ENCODE measurements around the gene ABCG2. TPM values are rescaled to one million over a fixed set of nuclear protein-coding genes. Genes with fewer than 3 reads are reported as not detected.
"Not testable (repeated sequence)": the region's sequence is repeated elsewhere in the genome, so short reads cannot be mapped to it uniquely, and the experiment has no call there.

The ABCG2 gene
- total RNA-seq, 3 donors from 2014 or later, result 0.24 to 0.71 (median 0.49) TPM

DNA sequence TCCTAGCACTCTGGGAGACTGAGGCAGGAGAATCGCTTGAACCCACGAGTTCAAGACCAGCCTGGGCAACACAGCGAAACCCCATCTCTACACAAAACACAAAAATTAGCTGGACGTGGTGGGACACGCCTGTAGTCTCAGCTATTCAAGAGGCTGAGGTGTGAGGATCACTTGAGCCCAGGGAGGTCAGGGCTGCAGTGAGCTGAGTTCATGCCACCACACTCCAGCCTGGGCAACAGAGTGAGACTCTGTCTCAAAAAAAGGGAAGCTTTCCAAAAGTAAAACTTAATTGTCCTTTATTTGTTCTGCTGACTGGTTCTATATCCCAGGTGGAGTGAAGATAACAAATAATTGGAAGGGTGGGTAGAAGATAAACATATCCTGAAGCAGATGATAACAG is 45.6 kb downstream of the ABCG2 start:
- Mint-ChIP-seq H3K4me1 (ENCODE audit: low read depth) (no peaks in the 10 kb centered on the region), H3K4me3 (no peak overlapping the region), H3K27me3 (ENCODE audit: low read depth) (no peaks in the 10 kb centered on the region), H3K9me3 (no peaks in the 10 kb centered on the region), H3K36me3 (ENCODE audit: insufficient read depth) (no peaks in the 10 kb centered on the region)
- ATAC-seq (no peak), DNase-seq (no peak)

DNA sequence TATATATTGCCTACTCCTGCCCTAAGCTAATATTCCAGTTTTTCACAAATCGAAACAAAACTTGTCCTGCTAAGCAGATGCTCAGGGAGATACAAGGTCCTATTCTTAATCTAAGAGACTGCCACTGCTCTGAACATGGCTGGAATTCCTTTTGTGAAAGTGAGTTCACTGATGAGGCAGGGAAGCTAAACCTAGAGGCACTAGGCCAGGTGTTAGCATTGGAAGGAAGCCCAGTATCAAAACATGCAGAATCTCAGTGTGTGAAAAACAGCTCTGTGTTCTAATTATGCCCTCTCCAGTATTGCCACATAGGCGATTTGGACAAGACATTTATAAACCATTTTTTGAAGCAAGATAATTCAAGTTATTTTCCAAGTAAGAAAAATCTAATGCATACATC is 47.6 kb downstream of the ABCG2 start:
- no peak for ATAC-seq
- no peaks in the 10 kb centered on the region for H3K9me3 Mint-ChIP-seq
- no peaks in the 10 kb centered on the region for H3K27me3 Mint-ChIP-seq (ENCODE audit: low read depth)
- H3K4me1 Mint-ChIP-seq (ENCODE audit: low read depth), result no peaks in the 10 kb centered on the region
- H3K4me3 Mint-ChIP-seq, result no peak overlapping the region
- DNase-seq, result no peak
- H3K36me3 Mint-ChIP-seq (ENCODE audit: insufficient read depth), result no peaks in the 10 kb centered on the region

DNA sequence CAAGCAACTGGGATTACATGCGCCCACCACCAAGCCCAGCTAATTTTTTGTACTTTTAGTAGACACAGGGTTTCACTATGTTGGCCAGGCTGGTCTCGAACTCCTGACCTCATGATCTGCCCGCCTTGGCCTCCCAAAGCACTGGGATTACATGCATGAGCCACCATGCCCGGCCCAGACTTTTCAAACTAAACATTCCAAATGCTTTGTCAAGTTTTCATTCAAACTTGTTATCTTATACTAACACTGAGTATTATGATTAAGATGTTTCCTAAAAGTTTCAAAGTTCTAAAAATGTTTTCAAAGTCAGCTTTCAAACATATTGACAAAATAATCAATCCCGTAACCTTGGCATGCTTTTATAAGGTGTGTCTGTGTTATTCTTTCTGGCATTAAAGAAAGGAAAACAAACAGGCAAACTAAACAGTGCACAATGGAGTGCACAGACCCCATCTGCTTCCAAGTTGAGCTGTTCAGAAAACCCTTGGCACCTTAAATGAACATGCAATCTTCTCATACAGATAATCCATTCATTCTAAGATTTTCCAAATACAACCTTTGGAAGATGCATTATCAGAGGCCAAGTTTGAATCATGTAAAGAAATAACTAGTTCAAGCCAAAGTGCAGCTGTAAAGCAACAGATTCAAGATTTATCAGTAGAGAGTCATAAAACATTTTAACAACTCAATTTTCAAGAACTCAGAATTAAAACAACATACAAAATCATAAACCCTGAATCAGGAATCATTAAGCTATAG is 49.1 kb downstream of the ABCG2 start:
- Mint-ChIP-seq H3K4me1 (ENCODE audit: low read depth) (no peaks in the 10 kb centered on the region), H3K9me3 (no peaks in the 10 kb centered on the region), H3K4me3 (no peak overlapping the region), H3K36me3 (ENCODE audit: insufficient read depth) (no peaks in the 10 kb centered on the region), H3K27me3 (ENCODE audit: low read depth) (peaks cover 3% of the 10 kb centered on the region)
- DNase-seq (no peak), ATAC-seq (no peak)

DNA sequence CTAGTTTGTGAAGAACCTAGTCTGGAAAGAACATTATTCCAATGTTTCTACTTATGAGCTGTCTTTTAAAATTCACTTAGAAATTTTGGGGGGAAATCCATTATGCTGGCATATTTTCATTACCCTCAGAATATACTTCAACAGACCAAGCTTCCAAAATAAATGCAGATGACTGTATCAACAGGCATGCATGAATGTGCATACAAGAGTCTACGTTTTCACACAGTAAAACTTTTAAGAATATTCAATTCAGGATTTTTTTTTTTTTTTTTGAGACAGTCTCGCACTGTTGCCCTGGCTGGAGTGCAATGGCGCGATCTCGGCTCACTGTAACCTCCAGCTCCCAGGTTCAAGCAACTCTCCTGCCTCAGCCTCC is 49.7 kb downstream of the ABCG2 start:
- no peak overlapping the region for H3K4me3 Mint-ChIP-seq
- no peaks in the 10 kb centered on the region for H3K36me3 Mint-ChIP-seq (ENCODE audit: insufficient read depth)
- H3K4me1 Mint-ChIP-seq (ENCODE audit: low read depth), result no peaks in the 10 kb centered on the region
- H3K9me3 Mint-ChIP-seq, result no peaks in the 10 kb centered on the region
- DNase-seq, result no peak
- H3K27me3 Mint-ChIP-seq (ENCODE audit: low read depth), result peaks cover 5% of the 10 kb centered on the region
- no peak for ATAC-seq

DNA sequence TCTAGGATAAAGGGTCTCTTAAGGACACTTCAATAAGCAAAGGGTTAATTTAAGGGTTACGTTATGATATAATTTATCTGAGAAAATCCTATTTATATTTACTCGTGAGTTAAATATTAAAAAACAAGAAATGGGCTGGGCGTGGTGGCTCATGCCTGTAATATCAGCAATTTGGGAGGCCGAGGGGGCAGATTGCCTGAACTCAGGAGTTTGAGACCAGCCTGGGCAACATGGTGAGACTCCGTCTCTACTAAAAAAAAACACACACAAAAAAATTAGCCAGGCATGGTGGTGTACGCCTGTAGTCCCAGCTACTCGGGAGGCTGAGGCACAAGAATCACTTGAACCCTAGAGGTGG is 50.4 kb downstream of the ABCG2 start:
- not testable (repeated sequence) for H3K4me3 Mint-ChIP-seq; H3K9me3 Mint-ChIP-seq; ATAC-seq; H3K4me1 Mint-ChIP-seq (ENCODE audit: low read depth); H3K27me3 Mint-ChIP-seq (ENCODE audit: low read depth); DNase-seq; H3K36me3 Mint-ChIP-seq (ENCODE audit: insufficient read depth)

DNA sequence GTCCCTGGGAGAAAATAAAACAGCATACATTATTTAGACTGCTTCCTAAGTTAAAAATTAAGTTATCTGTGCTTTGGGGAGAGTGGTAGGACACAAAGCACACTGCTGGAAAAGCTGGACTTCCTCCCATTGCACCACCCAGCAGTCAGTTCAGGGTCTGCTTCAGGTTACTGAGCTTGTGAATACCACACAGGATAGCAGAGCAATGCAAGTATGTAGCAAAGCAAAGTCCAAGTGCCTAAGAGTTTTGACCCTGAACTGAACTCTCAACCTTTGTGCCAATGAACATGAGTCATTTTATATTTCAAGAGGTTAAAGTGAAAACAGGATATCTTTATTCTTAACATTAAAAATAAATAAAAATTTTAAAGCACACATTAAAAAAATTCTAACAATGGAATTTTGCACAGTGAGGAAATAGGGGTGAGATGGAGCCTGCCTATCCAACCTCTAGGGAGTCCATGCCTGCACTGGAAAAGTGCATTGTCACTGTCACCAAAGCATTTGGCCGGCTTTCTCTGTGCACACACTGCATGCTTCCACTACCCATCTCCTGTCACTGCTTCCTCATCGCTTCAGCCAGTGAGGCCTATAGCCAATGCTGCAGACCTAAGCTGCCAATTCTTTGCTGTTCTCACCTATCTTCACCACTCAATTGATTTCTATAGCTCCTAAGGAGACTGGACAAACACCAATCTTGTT is 50.9 kb downstream of the ABCG2 start:
- H3K4me3 Mint-ChIP-seq, result no peak overlapping the region
- H3K9me3 Mint-ChIP-seq, result no peaks in the 10 kb centered on the region
- no peak for DNase-seq
- H3K27me3 Mint-ChIP-seq (ENCODE audit: low read depth), result peaks cover 8% of the 10 kb centered on the region
- no peak for ATAC-seq
- no peaks in the 10 kb centered on the region for H3K4me1 Mint-ChIP-seq (ENCODE audit: low read depth)
- no peaks in the 10 kb centered on the region for H3K36me3 Mint-ChIP-seq (ENCODE audit: insufficient read depth)

DNA sequence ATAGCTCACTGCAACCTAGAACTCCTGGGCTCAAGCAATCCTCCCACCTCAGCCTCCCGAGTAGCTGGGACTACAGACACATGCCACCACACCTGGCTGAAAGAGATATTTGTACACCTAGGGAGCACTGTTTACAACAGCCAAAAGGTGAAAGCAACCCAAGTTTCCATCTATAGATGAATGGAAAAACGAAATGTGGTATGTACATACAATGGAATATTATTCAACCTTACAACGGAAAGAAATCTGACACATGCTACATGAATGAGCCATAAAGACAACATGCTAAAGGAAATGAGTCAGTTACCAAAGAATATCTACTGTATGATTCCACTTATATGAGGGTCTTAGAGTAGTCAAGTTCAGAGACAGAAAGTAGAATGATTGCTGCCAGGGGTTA is 52.2 kb downstream of the ABCG2 start:
- H3K27me3 Mint-ChIP-seq (ENCODE audit: low read depth), result peaks cover 11% of the 10 kb centered on the region
- peak; percentile 62 to 66 for ATAC-seq

DNA sequence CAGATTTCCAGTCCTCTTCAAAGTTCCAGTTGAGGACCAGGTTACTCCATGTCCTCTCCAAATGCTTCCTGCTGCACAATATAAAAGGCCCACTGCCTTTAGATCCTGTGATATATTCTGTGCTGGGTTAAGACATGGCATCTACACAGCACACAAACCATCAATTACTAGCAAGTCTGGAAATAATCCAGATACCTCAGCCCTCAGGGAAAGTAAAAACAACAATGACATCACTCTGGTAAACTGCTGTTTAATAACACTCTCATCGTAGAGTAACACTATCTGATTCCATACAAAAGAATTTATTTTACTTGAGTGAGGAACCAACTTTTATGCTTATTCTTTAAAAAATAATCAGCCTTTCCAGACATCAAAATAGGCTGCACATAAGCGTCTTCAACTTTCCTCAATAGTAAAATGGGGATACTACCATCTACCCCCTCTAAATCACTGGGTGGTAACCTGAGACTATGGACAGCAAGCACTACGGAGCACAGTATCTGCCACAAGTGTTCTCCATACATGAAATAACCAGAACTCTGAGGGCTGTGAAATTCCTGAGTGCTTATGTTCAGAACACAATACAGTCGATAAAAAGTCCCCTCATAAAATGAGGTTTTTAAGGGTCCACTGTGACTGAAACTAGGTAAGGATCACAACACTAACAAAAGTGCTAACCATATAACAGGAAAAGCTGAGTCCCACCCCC is 53.4 kb downstream of the ABCG2 start:
- Mint-ChIP-seq H3K27me3 (ENCODE audit: low read depth) (peaks cover 11% of the 10 kb centered on the region), H3K4me3 (no peak overlapping the region), H3K9me3 (no peaks in the 10 kb centered on the region), H3K4me1 (ENCODE audit: low read depth) (no peaks in the 10 kb centered on the region), H3K36me3 (ENCODE audit: insufficient read depth) (no peaks in the 10 kb centered on the region)
- no peak for DNase-seq
- no peak for ATAC-seq

More for the DNA sequence above, 52.2 kb downstream of the ABCG2 start:
- no peaks in the 10 kb centered on the region for H3K4me1 Mint-ChIP-seq (ENCODE audit: low read depth)
- H3K36me3 Mint-ChIP-seq (ENCODE audit: insufficient read depth), result no peaks in the 10 kb centered on the region
- DNase-seq, result no peak
- H3K4me3 Mint-ChIP-seq, result no peak overlapping the region
- no peaks in the 10 kb centered on the region for H3K9me3 Mint-ChIP-seq

DNA sequence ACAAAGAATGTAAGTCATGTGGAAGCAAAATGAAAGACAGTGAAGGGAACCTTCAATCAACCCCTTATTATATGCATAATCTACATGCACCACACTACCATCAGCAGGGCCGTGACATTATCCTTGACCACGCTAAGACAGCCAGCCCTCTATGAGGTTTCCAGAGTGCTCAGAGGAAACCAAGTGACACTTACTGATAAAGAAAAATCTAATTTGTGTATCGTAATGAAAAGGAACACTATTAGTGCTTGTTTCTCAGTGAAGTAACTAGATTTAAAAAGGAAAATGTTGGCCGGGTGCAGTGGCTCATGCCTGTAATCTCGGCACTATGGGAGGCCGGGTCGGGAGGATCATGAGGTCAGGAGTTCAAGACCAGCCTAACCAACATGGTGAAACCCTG is 56.4 kb downstream of the ABCG2 start:
- Mint-ChIP-seq H3K4me3 (no peak overlapping the region), H3K36me3 (ENCODE audit: insufficient read depth) (no peaks in the 10 kb centered on the region), H3K27me3 (ENCODE audit: low read depth) (peaks cover 13% of the 10 kb centered on the region), H3K4me1 (ENCODE audit: low read depth) (no peaks in the 10 kb centered on the region), H3K9me3 (no peaks in the 10 kb centered on the region)
- ATAC-seq (no peak), DNase-seq (no peak)

DNA sequence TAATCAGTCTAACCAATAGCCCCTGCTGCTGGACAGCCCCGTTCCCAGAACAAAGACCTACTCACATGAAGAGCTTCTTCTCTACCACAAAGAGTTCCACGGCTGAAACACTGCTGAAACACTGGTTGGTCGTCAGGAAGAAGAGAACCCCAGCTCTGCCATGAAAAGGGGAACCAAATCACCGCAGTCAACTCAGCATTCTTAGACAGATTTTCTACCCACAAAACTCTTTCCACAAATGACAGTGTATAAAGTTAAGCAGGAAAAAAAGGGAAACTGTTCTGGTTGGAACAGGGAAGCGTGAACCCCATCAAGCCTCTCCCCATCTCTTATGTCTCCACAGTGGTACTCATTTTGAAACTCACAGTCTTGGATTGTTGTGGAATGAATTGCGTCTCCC is 57.3 kb downstream of the ABCG2 start:
- H3K9me3 Mint-ChIP-seq, result no peaks in the 10 kb centered on the region
- no peaks in the 10 kb centered on the region for H3K4me1 Mint-ChIP-seq (ENCODE audit: low read depth)
- DNase-seq (no peak), ATAC-seq (no peak)
- no peak overlapping the region for H3K4me3 Mint-ChIP-seq
- no peaks in the 10 kb centered on the region for H3K36me3 Mint-ChIP-seq (ENCODE audit: insufficient read depth)
- H3K27me3 Mint-ChIP-seq (ENCODE audit: low read depth), result peaks cover 13% of the 10 kb centered on the region

DNA sequence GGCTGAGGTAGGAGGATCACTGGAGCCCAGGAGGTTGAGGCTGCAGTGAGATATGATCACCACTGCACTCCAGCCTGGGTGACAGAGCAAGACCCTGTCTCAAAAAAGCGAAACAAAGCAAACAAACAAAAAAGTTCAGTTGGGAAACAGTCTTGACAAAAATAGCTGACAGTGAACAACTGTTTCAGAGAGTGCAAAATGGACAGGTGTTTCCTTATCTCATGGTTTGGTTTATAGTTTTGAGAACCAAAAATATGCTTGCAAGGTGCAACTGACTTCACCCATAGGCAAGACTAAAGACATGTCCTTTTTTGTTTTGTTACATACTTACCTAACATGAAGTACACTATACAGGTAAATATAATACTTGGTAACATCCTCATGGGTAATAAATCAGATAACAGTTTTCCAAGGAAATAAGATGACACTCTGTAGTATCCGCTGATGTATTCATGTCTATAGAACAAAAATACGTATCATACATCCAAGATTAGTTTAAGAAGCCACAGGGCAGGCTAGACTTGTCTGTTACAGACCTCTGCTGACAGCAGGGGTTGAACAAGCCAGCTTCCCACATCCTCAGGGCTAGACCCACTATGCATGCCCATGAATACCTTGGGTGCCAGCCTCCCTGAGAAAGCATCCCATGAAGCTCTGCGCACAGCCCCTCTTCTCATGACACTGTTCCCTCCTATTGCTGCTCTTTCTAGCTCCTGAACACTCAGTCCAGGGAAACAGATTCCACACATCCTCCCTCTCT is 59.3 kb downstream of the ABCG2 start:
- Mint-ChIP-seq H3K9me3 (no peaks in the 10 kb centered on the region), H3K4me3 (no peak overlapping the region), H3K27me3 (ENCODE audit: low read depth) (peaks cover 10% of the 10 kb centered on the region), H3K4me1 (ENCODE audit: low read depth) (no peaks in the 10 kb centered on the region), H3K36me3 (ENCODE audit: insufficient read depth) (no peaks in the 10 kb centered on the region)
- DNase-seq (no peak), ATAC-seq (no peak)

DNA sequence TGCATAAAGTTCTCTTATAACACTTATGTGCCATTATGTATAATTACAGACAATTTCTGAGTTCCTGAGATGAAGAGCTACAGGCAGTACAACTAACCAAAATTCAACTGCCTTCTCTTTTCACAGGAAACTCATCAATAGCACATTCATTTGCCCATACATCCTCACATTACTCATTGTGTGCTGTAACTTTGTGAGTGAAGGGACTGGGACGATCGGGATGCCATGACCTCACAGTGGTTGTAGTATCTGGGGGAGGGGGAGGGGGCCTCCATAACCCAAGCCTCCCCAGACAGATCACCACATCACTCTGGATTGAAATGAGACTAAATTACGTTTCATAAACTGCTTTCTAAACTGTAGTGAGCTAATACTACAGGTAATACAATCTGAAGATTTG is 60.7 kb downstream of the ABCG2 start:
- no peak overlapping the region for H3K4me3 Mint-ChIP-seq
- H3K27me3 Mint-ChIP-seq (ENCODE audit: low read depth), result peaks cover 5% of the 10 kb centered on the region
- H3K4me1 Mint-ChIP-seq (ENCODE audit: low read depth), result no peaks in the 10 kb centered on the region

DNA sequence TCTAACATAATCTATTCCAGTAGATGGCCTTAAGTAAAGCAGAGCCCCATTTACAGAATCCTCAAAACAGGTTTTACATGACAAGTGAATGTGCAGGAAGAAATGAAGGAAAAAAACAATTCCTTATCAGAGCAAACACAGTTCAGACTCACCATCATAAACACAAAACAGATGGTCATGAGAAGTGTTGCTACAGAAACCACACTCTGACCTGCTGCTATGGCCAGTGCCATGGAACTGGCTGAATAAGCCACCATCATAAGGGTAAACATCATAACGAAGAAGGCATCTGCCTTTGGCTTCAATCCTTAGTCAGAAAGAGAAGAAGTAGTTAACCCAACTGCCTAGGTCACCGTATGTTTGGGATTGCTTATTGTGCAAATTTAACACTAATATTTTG is 61.1 kb downstream of the ABCG2 start:
- ATAC-seq (no peak), DNase-seq (no peak)
- Mint-ChIP-seq H3K9me3 (no peaks in the 10 kb centered on the region), H3K36me3 (ENCODE audit: insufficient read depth) (no peaks in the 10 kb centered on the region), H3K4me3 (no peak overlapping the region), H3K4me1 (ENCODE audit: low read depth) (no peaks in the 10 kb centered on the region), H3K27me3 (ENCODE audit: low read depth) (peaks cover 5% of the 10 kb centered on the region)

More for the DNA sequence above, 60.7 kb downstream of the ABCG2 start:
- no peak for DNase-seq
- Mint-ChIP-seq H3K9me3 (no peaks in the 10 kb centered on the region), H3K36me3 (ENCODE audit: insufficient read depth) (no peaks in the 10 kb centered on the region)
- no peak for ATAC-seq

DNA sequence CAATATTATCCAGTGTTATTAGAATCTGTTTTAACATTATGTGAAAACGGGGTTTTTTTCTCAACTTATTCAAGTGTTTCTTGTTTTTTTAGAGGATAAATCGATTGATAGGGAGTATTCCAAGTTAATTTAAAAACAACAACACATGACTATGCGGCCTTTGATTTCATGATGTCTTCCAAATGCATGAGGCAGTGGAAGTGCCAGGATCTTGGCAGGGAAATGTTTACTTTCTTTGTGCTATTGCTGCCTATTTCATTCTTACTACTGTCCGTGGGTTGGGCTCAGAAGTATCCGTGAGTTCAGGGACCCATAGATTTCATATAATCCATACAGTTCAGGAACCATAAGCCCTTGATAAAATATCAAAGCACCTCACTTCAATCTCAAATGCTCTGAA is 64.6 kb downstream of the ABCG2 start:
- Mint-ChIP-seq H3K4me3 (no peak overlapping the region), H3K27me3 (ENCODE audit: low read depth) (no peaks in the 10 kb centered on the region), H3K9me3 (no peaks in the 10 kb centered on the region), H3K36me3 (ENCODE audit: insufficient read depth) (no peaks in the 10 kb centered on the region), H3K4me1 (ENCODE audit: low read depth) (no peaks in the 10 kb centered on the region)
- no peak for ATAC-seq
- DNase-seq, result no peak

Measured in activated T-cell treated with anti-CD3 and anti-CD28 coated beads, Interleukin-2, amount 50 U/mL, for 4 hours (primary cell).